OCI-LY3 (cell line): ENCODE measurements around the gene TNFAIP8L2.

ENCODE experiments used
- H2AFZ ChIP-seq: fragments of 200-600, 300-600 bp; shearing (Covaris generic); 2 replicates; pipeline ENCODE4 v1.6.0; 2014; ENCODE audit warnings: antibody characterized with exemption, low read depth, low read length
- H3K27ac ChIP-seq: fragments of 200-600, 300-600 bp; sonication (generic); 2 replicates; pipeline ENCODE4 v1.5.1; 2014; ENCODE audit warnings: mild to moderate bottlenecking, low read length, moderate library complexity, mixed read lengths
- H3K27me3 ChIP-seq: fragments of 200-600, 300-600 bp; sonication (generic); 2 replicates; pipeline ENCODE4 v1.6.1; 2014; ENCODE audit warnings: low read depth, low read length, mixed read lengths
- H3K36me3 ChIP-seq: fragments of 200-600, 300-600 bp; sonication (generic); replicated peaks from 2 replicates; pipeline ENCODE3; 2014; ENCODE audit warnings: low read depth, low read length, mixed read lengths
- H3K4me1 ChIP-seq: fragments of 300-600, 200-600 bp; sonication (generic); 2 replicates; pipeline ENCODE4 v1.6.1; 2014; ENCODE audit warnings: low read length, mixed read lengths
- H3K4me2 ChIP-seq: fragments of 200-600, 300-600 bp; sonication (generic); 2 replicates; pipeline ENCODE4 v1.6.1; 2014; ENCODE audit warnings: low read length, mixed read lengths
- H3K4me3 ChIP-seq: fragments of 300-600, 200-600 bp; sonication (generic); 2 replicates; pipeline ENCODE4 v1.5.1; 2014; ENCODE audit warnings: antibody characterized with exemption, mild to moderate bottlenecking, low read length, moderate library complexity
- H3K79me2 ChIP-seq: fragments of 300-600, 200-600 bp; shearing (Covaris generic); 2 replicates; pipeline ENCODE4 v1.6.1; 2014; ENCODE audit warnings: mild to moderate bottlenecking, low read length, mixed read lengths
- H3K9ac ChIP-seq: fragments of 300-600, 200-600 bp; shearing (Covaris generic); 2 replicates; pipeline ENCODE4 v1.6.0; 2014; ENCODE audit warnings: mild to moderate bottlenecking, low read length, moderate library complexity
- H3K9me3 ChIP-seq: fragments of 200-600, 300-600 bp; shearing (Covaris generic); 2 replicates; pipeline ENCODE4 v1.6.1; 2014; ENCODE audit warnings: low read length, mixed read lengths; ENCODE audit not compliant: insufficient read depth
- H4K20me1 ChIP-seq: fragments of 200-600, 300-600 bp; sonication (generic); 2 replicates; pipeline ENCODE4 v1.6.1; 2016; ENCODE audit warnings: low read length, mixed read lengths; ENCODE audit not compliant: insufficient read depth
- CTCF ChIP-seq: fragments of 200-600, 300-600 bp; sonication (generic); IDR thresholded peaks from 2 replicates; pipeline ENCODE4 v1.5.1; 2014; ENCODE audit warnings: antibody characterized with exemption, low read length, low read depth
- EZH2phosphoT487 ChIP-seq: fragments of 200-600 bp; shearing (Covaris generic); IDR thresholded peaks from 2 replicates; pipeline ENCODE4 v1.6.1; 2018; ENCODE audit warnings: antibody characterized with exemption, mixed run types, low read depth

The TNFAIP8L2 gene

GRCh38 chr1:151135433-151136385, 20.7 kb upstream of the TNFAIP8L2 start:
- Histone ChIP-seq H3K4me3 (no peak overlapping the region), H3K79me2 (no peaks in the 10 kb centered on the region), H2AFZ (no peak overlapping the region), H3K36me3 (no peaks in the 10 kb centered on the region), H3K9ac (no peak overlapping the region), H3K9me3 (no peaks in the 10 kb centered on the region), H3K27ac (no peak overlapping the region), H3K4me1 (no peaks in the 10 kb centered on the region), H3K4me2 (no peak overlapping the region), H3K27me3 (no peaks in the 10 kb centered on the region; the same call in 1 of the 2 replicates), H4K20me1 (no peaks in the 10 kb centered on the region)
- TF ChIP-seq CTCF (peak; percentile 17; the same call in 1 of the 2 replicates), EZH2phosphoT487 (no peak)

GRCh38 chr1:151137789-151138188, 18.7 kb upstream of the TNFAIP8L2 start:
- TF ChIP-seq CTCF (no peak), EZH2phosphoT487 (no peak)
- no peaks in the 10 kb centered on the region for H4K20me1 ChIP-seq
- no peak overlapping the region for H3K4me2 ChIP-seq
- peaks cover 6% of the 10 kb centered on the region; the same call in 1 of the 2 replicates for H3K4me1 ChIP-seq
- H3K9me3 ChIP-seq: no peaks in the 10 kb centered on the region
- no peaks in the 10 kb centered on the region for H3K79me2 ChIP-seq
- no peak overlapping the region for H2AFZ ChIP-seq
- H3K36me3 ChIP-seq: no peaks in the 10 kb centered on the region
- no peak overlapping the region for H3K9ac ChIP-seq
- H3K27me3 ChIP-seq: no peaks in the 10 kb centered on the region; the same call in 1 of the 2 replicates
- H3K4me3 ChIP-seq: no peak overlapping the region
- H3K27ac ChIP-seq: no peak overlapping the region

- Histone ChIP-seq H2AFZ (no peak overlapping the region), H3K79me2 (no peaks in the 10 kb centered on the region), H3K9ac (no peak overlapping the region), H3K9me3 (no peaks in the 10 kb centered on the region), H3K36me3 (no peaks in the 10 kb centered on the region), H3K4me3 (no peak overlapping the region), H3K27me3 (no peaks in the 10 kb centered on the region; the same call in 1 of the 2 replicates), H3K27ac (no peak overlapping the region), H4K20me1 (no peaks in the 10 kb centered on the region), H3K4me1 (peaks cover 6% of the 10 kb centered on the region; the same call in 1 of the 2 replicates), H3K4me2 (no peak overlapping the region)
- TF ChIP-seq EZH2phosphoT487 (no peak), CTCF (no peak)
Observed at GRCh38 chr1:151142411-151143056, 13.9 kb upstream of the TNFAIP8L2 start.

GRCh38 chr1:151143057-151143435, 13.4 kb upstream of the TNFAIP8L2 start:
- Histone ChIP-seq H3K9me3 (no peaks in the 10 kb centered on the region), H3K4me2 (no peak overlapping the region), H3K27me3 (no peaks in the 10 kb centered on the region; the same call in 1 of the 2 replicates), H3K27ac (no peak overlapping the region), H3K9ac (no peak overlapping the region), H3K79me2 (no peaks in the 10 kb centered on the region), H4K20me1 (no peaks in the 10 kb centered on the region), H3K4me3 (no peak overlapping the region), H3K36me3 (no peaks in the 10 kb centered on the region), H3K4me1 (peaks cover 6% of the 10 kb centered on the region; the same call in 1 of the 2 replicates), H2AFZ (no peak overlapping the region)
- TF ChIP-seq CTCF (no peak), EZH2phosphoT487 (no peak)
